Hematopoietic multipotent progenitor cell treated with erythropoietin and hydrocortisone succinate and interleukin-3 and kit ligand, for 4 days (in vitro differentiated cells): ENCODE results near the gene DMRTB1.
A peak's percentile ranks its signal among the peaks of the same experiment; 100 is the strongest.
"Not testable (repeated sequence)": the region's sequence is repeated elsewhere in the genome, so short reads cannot be mapped to it uniquely, and the experiment has no call there.

ENCODE experiments used
- DNase-seq: peaks from one replicate; pipeline ENCODE4 v3.0.0-alpha.2; 2015

DMRTB1 gene

DNA sequence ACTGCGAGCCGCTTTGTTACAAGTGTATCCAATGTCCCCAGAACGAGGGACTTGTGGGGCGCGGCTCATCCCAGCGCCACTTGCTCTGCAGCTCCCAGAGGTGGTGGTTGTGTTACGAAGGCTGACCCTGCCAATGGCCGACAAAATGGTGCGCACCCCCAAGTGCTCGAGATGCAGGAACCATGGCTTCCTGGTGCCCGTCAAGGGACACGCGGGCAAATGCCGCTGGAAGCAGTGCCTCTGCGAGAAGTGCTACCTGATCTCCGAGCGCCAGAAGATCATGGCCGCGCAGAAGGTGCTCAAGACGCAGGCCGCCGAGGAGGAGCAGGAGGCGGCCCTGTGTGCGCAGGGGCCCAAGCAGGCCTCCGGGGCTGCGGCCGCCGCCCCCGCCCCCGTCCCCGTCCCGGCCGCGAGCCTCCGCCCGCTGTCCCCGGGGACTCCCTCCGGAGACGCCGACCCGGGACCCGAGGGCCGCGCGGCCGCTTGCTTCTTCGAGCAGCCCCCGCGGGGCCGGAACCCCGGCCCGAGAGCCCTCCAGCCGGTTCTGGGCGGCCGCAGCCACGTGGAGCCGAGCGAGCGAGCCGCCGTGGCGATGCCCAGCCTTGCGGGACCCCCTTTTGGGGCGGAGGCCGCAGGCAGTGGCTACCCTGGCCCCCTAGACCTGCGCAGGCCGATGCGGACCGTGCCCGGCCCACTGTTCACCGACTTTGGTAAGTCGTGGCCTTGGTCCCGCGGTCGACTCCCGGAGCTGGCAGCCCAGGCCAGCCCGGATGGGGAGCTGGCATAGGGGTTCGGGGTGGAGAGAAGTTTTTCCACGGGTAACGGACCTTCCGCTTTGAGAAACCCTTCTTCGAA lies at the start of gene DMRTB1:
DMRTB1 (plus strand) TSS at position 79 of the 855 bp plus-strand sequence; CDS start at position 134, 55 bp downstream.
- DNase-seq = no peak

- DNase-seq = no peak
Measured at GRCh38 chr1:53409695-53410094, 49.5 kb upstream of the DMRTB1 start.

GRCh38 chr1:53410100-53410541 lies 49.1 kb upstream of the DMRTB1 start:
- no peak for DNase-seq

DNA sequence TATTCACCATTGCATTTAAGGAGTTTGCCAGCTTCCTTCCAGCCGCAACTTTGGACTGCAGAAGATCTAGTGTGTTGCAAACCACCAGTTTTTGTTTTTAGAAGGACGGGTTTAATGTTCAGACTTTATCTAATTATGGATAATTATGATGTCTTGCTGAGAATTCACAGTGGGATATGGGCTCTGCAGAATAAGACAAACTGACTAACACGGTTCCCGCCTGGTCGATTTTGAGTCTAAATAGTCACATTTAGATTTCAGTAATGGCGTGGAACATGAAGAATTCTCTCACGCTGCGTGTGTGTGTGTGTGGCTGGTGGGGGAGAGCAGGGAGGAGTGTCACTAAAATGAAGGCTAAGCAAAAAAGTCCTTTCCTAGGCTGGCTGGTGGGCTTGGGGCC lies 48.5 kb upstream of the DMRTB1 start:
- no peak for DNase-seq

- no peak for DNase-seq
Measured at GRCh38 chr1:53411541-53412152, 47.6 kb upstream of the DMRTB1 start.

DNA sequence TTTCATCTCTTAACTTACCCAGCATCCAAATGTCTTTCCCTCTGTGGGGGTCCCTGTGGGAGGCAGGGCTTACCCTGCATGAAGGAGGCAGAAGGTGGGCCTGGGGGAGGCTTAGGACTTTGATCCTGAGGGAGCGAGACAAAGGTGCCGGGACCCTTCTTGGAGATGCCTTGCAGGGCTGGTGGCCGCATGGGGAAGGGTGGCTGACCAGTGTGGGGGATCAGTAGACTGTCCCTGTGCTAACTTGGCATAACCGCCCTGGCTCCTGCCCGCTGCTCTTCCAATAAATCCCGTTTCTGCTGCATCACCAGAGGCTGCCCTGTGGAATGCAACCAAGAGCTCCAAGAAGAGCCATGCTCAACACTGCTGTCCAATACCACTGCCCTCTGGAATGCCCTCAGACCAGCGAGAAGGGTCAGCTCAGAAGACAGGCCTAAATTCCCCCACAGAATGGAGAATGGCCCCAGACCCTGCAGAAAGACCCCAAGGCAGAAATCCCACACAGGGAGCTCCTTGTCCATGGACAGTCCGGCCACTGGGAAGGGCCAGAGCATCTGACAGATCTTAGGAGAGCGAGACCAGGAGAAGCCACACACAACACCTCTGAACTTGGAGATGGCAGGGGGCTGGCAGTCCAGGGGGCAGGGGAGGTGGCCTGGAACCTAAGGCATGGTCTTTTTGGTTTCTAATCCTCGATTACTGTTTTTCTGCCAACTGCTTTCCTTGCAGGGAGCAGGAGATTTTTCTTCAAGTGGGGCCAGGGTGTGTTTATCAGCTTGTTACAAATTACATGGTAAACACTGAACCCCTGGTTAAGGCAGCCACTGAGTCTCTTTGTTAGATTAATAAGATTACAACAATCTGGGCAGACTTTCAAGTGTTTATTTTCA lies 46.7 kb upstream of the DMRTB1 start:
- DNase-seq = no peak

- DNase-seq = no peak
Measured at GRCh38 chr1:53413175-53414001, 45.8 kb upstream of the DMRTB1 start.

DNA sequence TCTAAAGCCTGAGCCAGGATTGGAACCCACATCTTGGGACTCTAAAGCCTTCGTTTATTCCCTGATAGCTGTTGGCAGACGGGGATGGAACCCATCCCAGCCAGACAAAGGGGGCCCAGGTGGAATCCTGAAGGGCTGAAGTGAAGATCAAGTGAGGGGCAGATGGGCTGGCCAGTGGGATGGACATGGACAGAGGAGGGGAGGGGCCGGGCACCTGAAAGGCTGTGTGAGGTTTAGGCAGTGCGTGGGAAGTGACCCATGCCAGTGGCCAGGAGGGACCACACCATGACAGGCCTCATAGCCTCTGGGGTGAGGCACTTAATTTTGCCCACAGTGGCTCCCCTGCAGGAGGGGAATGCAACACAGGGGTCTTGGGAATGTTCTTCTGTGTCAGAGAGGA lies 44.6 kb upstream of the DMRTB1 start:
- DNase-seq = no peak

GRCh38 chr1:53415432-53415831 lies 43.8 kb upstream of the DMRTB1 start:
- DNase-seq = no peak

DNA sequence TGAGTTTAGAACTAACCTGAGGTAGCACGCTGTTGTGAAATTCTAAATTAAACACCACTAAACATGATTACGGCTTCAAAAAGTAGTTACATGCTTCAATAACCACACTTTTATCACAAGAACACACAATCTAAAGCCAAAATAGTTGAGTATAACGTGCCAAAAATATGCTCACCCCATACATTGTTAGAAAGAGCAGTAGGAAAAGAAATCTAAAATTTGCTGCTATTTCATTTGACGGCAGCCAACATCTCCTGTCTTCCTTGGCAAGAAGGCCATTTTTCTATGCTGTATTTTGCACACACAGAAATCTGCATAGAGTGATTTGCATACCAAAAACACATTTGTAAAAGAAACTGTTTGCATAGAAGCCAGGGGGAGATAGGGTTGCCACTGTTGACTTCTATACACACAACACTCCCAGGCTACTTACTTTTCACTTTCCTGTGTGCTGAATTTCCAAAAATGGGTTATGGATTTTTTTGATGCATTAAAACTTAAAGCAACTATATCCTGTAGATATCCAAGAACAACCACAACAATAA lies 42.9 kb upstream of the DMRTB1 start:
- no peak for DNase-seq

GRCh38 chr1:53417074-53417511 lies 42.1 kb upstream of the DMRTB1 start:
- no peak for DNase-seq

- DNase-seq = no peak
Measured at GRCh38 chr1:53419034-53419433, 40.2 kb upstream of the DMRTB1 start.

DNA sequence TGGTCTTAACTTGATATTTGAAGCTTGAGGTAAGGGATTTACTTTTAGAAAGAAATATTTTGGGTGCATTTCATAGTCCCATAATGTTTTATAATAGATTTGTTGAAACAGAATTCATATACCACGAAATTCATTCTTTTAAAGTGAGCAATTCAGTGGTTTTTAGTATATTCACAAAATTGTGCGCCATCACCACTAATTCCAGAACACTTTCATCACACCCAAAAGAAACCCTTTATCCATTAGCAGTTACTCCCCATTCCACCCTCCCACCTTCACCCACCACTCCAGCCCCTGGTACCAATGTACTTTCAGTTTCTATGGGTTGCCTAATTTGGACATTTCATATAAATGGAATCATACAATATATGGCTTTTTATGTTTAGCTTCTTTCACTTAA lies 38.9 kb upstream of the DMRTB1 start:
- no peak for DNase-seq

- DNase-seq = no peak
Measured at GRCh38 chr1:53421208-53421607, 38.0 kb upstream of the DMRTB1 start.

GRCh38 chr1:53430261-53430660 lies 28.9 kb upstream of the DMRTB1 start:
- no peak for DNase-seq

DNA sequence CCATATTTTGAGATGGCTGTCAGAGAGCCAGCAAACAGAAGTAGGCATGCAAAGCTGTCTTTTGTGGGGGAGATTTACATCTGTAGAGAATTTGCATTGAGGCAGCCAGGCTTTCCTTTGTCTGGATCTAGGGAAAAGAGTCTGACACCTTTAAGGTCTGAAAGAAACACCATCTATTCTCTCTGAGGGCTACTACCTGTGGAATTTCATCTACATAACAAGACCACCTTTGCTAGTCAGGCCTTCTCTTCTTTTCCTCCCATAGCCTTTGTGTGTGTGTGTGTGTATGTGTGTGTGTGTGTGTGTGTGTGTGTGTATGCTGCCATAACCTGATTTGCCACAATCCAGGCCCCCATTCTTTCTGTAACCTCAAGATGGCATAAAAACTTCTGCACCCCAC lies 28.4 kb upstream of the DMRTB1 start:
- DNase-seq = no peak

DNA sequence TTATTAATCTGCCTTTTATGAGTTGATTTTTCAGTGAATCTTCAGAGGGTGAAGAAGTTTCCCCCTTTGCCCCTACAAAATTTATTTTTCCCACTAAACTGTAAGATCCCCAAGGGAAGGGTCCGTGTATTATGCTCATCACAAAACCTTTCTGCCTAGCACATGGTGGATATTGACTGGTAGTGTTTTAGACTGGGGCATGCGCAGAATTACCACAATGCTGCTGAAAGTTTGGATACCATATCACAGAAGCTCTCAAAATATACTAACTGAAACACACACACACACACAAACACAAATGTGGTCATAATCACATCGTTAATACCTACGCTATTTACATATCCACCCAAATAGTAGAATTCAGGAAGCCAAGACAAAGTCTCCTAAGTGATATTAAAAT lies 28.0 kb upstream of the DMRTB1 start:
- no peak for DNase-seq

DNA sequence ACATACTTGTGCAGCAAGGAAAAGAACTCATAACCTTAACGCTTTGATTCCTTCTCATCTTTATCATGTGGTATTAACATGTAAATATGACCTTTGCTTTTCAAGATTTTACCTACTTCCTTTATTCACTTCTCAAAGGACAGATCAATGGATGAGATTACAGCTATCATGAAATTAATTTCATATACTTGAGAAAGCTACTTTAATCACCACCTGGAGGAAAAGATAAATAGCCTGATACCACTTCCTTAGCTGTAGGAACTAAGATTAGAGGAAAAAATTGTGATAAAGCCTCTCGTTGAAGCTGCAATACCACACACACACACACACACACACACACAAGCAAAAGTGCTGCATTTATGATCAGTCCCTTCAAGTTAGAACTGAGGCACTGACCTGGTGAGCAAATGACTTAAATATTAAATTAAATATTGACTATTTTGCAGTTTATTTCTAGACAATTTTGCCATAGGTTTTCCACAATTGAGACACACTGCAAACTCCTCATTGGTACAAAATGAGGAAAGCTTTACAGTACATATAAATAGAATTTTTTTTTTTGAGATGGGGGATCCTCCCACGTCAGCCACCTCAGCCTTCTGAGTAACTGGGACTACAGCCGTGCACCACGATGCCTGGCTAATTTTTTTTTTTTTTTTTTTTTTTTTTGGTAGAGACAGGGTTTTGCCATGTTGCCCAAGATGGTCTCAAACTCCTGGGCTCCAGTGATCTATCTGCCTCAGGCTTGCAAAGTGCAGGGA lies 27.2 kb upstream of the DMRTB1 start:
- peak; percentile 62 for DNase-seq

- DNase-seq = no peak
Measured at GRCh38 chr1:53432611-53433010, 26.6 kb upstream of the DMRTB1 start.

DNA sequence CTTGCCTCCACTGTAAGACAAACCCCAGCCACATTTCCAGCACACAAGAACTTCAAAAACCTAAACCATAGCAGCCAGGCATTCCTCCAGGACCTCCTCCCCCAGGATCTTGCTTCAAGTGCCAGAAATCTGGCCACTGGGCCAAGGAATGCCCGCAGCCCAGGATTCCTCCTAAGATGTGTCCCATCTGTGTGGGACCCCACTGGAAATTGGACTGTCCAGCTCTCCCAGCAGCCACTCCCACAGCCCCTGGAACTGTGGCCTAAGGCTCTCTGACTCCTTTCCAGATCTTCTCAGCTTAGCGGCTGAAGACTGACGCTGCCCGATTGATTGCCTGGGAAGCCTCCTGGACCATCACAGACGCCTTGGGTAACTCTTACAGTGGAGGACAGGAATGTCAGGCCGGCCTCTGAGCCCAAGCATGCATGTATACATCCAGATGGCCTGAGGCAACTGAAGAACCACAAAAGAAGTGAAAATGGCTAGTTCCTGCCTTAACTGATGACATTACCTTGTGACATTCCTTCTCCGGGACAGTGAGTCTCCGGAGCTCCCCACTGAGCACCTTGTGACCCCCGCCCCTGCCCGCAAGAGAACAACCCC lies 24.7 kb upstream of the DMRTB1 start:
- DNase-seq = not testable (repeated sequence)

- no peak for DNase-seq
Measured at GRCh38 chr1:53435151-53435550, 24.0 kb upstream of the DMRTB1 start.
